SK-N-MC (cell line): ENCODE measurements around the gene KCNN3.

Experiments
- EZH2 ChIP-seq: fragments of 200-600 bp; sonication (generic); IDR thresholded peaks from one replicate; pipeline ENCODE4 v1.6.1; 2017; ENCODE audit warnings: antibody characterized with exemption
- POLR2AphosphoS5 ChIP-seq: IDR thresholded peaks from 2 replicates; pipeline ENCODE4 v1.6.1; 2012; ENCODE audit warnings: mild to moderate bottlenecking, low read depth, low read length, borderline replicate concordance

GRCh38 chr1:154839691-154840090 is 30.4 kb downstream of the KCNN3 start:
- no peak for TF ChIP-seq EZH2
- TF ChIP-seq POLR2AphosphoS5, result no peak
